DOHH2 (cell line): Measurements from ENCODE around the gene NPAS3.

Experiments
- EZH2phosphoT487 ChIP-seq: fragments of 200-600 bp; sonication (generic); IDR thresholded peaks from 2 replicates; pipeline ENCODE4 v1.6.1; 2017; ENCODE audit warnings: borderline replicate concordance, mild to moderate bottlenecking, antibody characterized with exemption, low read length, moderate library complexity, mixed read lengths
- TF ChIP-seq, protein P1 (sequence below): fragments of 200-600 bp; sonication (generic); IDR thresholded peaks from one replicate; pipeline ENCODE4 v1.5.1; 2014; ENCODE audit warnings: antibody characterized with exemption, mild to moderate bottlenecking, low read depth, low read length; ENCODE audit not compliant: poor library complexity, severe bottlenecking

GRCh38 chr14:33463731-33464130, 525.1 kb downstream of the NPAS3 start:
- TF ChIP-seq, protein P1, sequence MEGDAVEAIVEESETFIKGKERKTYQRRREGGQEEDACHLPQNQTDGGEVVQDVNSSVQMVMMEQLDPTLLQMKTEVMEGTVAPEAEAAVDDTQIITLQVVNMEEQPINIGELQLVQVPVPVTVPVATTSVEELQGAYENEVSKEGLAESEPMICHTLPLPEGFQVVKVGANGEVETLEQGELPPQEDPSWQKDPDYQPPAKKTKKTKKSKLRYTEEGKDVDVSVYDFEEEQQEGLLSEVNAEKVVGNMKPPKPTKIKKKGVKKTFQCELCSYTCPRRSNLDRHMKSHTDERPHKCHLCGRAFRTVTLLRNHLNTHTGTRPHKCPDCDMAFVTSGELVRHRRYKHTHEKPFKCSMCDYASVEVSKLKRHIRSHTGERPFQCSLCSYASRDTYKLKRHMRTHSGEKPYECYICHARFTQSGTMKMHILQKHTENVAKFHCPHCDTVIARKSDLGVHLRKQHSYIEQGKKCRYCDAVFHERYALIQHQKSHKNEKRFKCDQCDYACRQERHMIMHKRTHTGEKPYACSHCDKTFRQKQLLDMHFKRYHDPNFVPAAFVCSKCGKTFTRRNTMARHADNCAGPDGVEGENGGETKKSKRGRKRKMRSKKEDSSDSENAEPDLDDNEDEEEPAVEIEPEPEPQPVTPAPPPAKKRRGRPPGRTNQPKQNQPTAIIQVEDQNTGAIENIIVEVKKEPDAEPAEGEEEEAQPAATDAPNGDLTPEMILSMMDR = no peak
- no peak for TF ChIP-seq EZH2phosphoT487
